ENCODE measurements around the gene ST3GAL4.
A peak's percentile ranks its signal among the peaks of the same experiment; 100 is the strongest.

Gene ST3GAL4

GRCh38 chr11:126328938-126329643 lies 26.4 kb upstream of the ST3GAL4 start:
- Histone ChIP-seq H3K36me3 (ENCODE audit: control insufficient read depth in 5 of 5, insufficient read depth in 5 of 5, low read length in 5 of 5) (peaks cover 0 to 18% (median 5%) of the 10 kb centered on the region in 5 donors), H3K9ac (ENCODE audit: low read length in 5 of 5) (no peak overlapping the region), H3K27ac (ENCODE audit: low read depth, low read length) (peak overlapping the region; percentile 10)

GRCh38 chr11:126329644-126330211 lies 25.8 kb upstream of the ST3GAL4 start:
- Histone ChIP-seq H3K9ac (ENCODE audit: low read length in 5 of 5) (no peak overlapping the region), H3K36me3 (ENCODE audit: control insufficient read depth in 5 of 5, insufficient read depth in 5 of 5, low read length in 5 of 5) (peaks cover 0 to 18% (median 5%) of the 10 kb centered on the region in 5 donors), H3K9me3 (ENCODE audit: control insufficient read depth in 5 of 5, low read length in 5 of 5) (no peaks in the 10 kb centered on the region), H3K27ac (ENCODE audit: low read depth, low read length) (peak overlapping the region; percentile 10), H3K4me1 (ENCODE audit: control insufficient read depth in 5 of 5, insufficient read depth in 5 of 5, low read length in 5 of 5) (peaks cover 4 to 16% (median 12%) of the 10 kb centered on the region in 5 donors), H3K4me3 (ENCODE audit: low read depth in 1 of 5, low read length in 5 of 5) (no peak overlapping the region), H3K27me3 (ENCODE audit: control insufficient read depth in 5 of 5, insufficient read depth in 4 of 5, low read length in 5 of 5) (no peaks in the 10 kb centered on the region)

More at GRCh38 chr11:126328938-126329643, 26.4 kb upstream of the ST3GAL4 start:
- Histone ChIP-seq H3K9me3 (ENCODE audit: control insufficient read depth in 5 of 5, low read length in 5 of 5) (no peaks in the 10 kb centered on the region), H3K4me1 (ENCODE audit: control insufficient read depth in 5 of 5, insufficient read depth in 5 of 5, low read length in 5 of 5) (peaks cover 4 to 16% (median 12%) of the 10 kb centered on the region in 5 donors), H3K27me3 (ENCODE audit: control insufficient read depth in 5 of 5, insufficient read depth in 4 of 5, low read length in 5 of 5) (no peaks in the 10 kb centered on the region), H3K4me3 (ENCODE audit: low read depth in 1 of 5, low read length in 5 of 5) (no peak overlapping the region)

- Histone ChIP-seq H3K9ac (ENCODE audit: low read length in 5 of 5) (no peak overlapping the region), H3K9me3 (ENCODE audit: control insufficient read depth in 5 of 5, low read length in 5 of 5) (no peaks in the 10 kb centered on the region), H3K27ac (ENCODE audit: low read depth, low read length) (no peak overlapping the region), H3K4me3 (ENCODE audit: low read depth in 1 of 5, low read length in 5 of 5) (no peak overlapping the region), H3K27me3 (ENCODE audit: control insufficient read depth in 5 of 5, insufficient read depth in 4 of 5, low read length in 5 of 5) (no peaks in the 10 kb centered on the region), H3K36me3 (ENCODE audit: control insufficient read depth in 5 of 5, insufficient read depth in 5 of 5, low read length in 5 of 5) (peaks cover 0 to 21% (median 5%) of the 10 kb centered on the region in 5 donors), H3K4me1 (ENCODE audit: control insufficient read depth in 5 of 5, insufficient read depth in 5 of 5, low read length in 5 of 5) (peaks cover 4 to 27% (median 20%) of the 10 kb centered on the region in 5 donors)
These were observed 24.2 kb upstream of the ST3GAL4 start for GRCh38 chr11:126331286-126331685.

- H3K9ac ChIP-seq (ENCODE audit: low read length in 5 of 5): no peak overlapping the region
- H3K4me3 ChIP-seq (ENCODE audit: low read depth in 1 of 5, low read length in 5 of 5): no peak overlapping the region
- H3K27ac ChIP-seq (ENCODE audit: low read depth, low read length): no peak overlapping the region
- peaks cover 4 to 37% (median 29%) of the 10 kb centered on the region in 5 donors for H3K4me1 ChIP-seq (ENCODE audit: control insufficient read depth in 5 of 5, insufficient read depth in 5 of 5, low read length in 5 of 5)
- no peaks in the 10 kb centered on the region for H3K27me3 ChIP-seq (ENCODE audit: control insufficient read depth in 5 of 5, insufficient read depth in 4 of 5, low read length in 5 of 5)
- no peaks in the 10 kb centered on the region for H3K9me3 ChIP-seq (ENCODE audit: control insufficient read depth in 5 of 5, low read length in 5 of 5)
- H3K36me3 ChIP-seq (ENCODE audit: control insufficient read depth in 5 of 5, insufficient read depth in 5 of 5, low read length in 5 of 5): peaks cover 0 to 21% (median 5%) of the 10 kb centered on the region in 5 donors
These were observed 23.2 kb upstream of the ST3GAL4 start for GRCh38 chr11:126332221-126332711.

GRCh38 chr11:126333142-126333541 lies 22.3 kb upstream of the ST3GAL4 start:
- H3K36me3 ChIP-seq (ENCODE audit: control insufficient read depth in 5 of 5, insufficient read depth in 5 of 5, low read length in 5 of 5): peaks cover 0 to 26% (median 5%) of the 10 kb centered on the region in 5 donors
- H3K4me1 ChIP-seq (ENCODE audit: control insufficient read depth in 5 of 5, insufficient read depth in 5 of 5, low read length in 5 of 5): peaks cover 4 to 39% (median 31%) of the 10 kb centered on the region in 5 donors
- H3K9me3 ChIP-seq (ENCODE audit: control insufficient read depth in 5 of 5, low read length in 5 of 5): no peaks in the 10 kb centered on the region
- H3K9ac ChIP-seq (ENCODE audit: low read length in 5 of 5): no peak overlapping the region
- no peaks in the 10 kb centered on the region for H3K27me3 ChIP-seq (ENCODE audit: control insufficient read depth in 5 of 5, insufficient read depth in 4 of 5, low read length in 5 of 5)
- H3K4me3 ChIP-seq (ENCODE audit: low read depth in 1 of 5, low read length in 5 of 5): no peak overlapping the region
- no peak overlapping the region for H3K27ac ChIP-seq (ENCODE audit: low read depth, low read length)

GRCh38 chr11:126334659-126335462 lies 20.6 kb upstream of the ST3GAL4 start:
- Histone ChIP-seq H3K36me3 (ENCODE audit: control insufficient read depth in 5 of 5, insufficient read depth in 5 of 5, low read length in 5 of 5) (peaks cover 0 to 38% (median 17%) of the 10 kb centered on the region in 5 donors), H3K9me3 (ENCODE audit: control insufficient read depth in 5 of 5, low read length in 5 of 5) (no peaks in the 10 kb centered on the region), H3K9ac (ENCODE audit: low read length in 5 of 5) (no peak overlapping the region), H3K27ac (ENCODE audit: low read depth, low read length) (no peak overlapping the region), H3K27me3 (ENCODE audit: control insufficient read depth in 5 of 5, insufficient read depth in 4 of 5, low read length in 5 of 5) (no peaks in the 10 kb centered on the region), H3K4me1 (ENCODE audit: control insufficient read depth in 5 of 5, insufficient read depth in 5 of 5, low read length in 5 of 5) (peaks cover 12 to 51% (median 40%) of the 10 kb centered on the region in 5 donors), H3K4me3 (ENCODE audit: low read depth in 1 of 5, low read length in 5 of 5) (no peak overlapping the region)

GRCh38 chr11:126335463-126335760 lies 20.1 kb upstream of the ST3GAL4 start:
- Histone ChIP-seq H3K9ac (ENCODE audit: low read length in 5 of 5) (no peak overlapping the region), H3K27me3 (ENCODE audit: control insufficient read depth in 5 of 5, insufficient read depth in 4 of 5, low read length in 5 of 5) (no peaks in the 10 kb centered on the region), H3K4me3 (ENCODE audit: low read depth in 1 of 5, low read length in 5 of 5) (no peak overlapping the region), H3K27ac (ENCODE audit: low read depth, low read length) (no peak overlapping the region), H3K9me3 (ENCODE audit: control insufficient read depth in 5 of 5, low read length in 5 of 5) (no peaks in the 10 kb centered on the region), H3K4me1 (ENCODE audit: control insufficient read depth in 5 of 5, insufficient read depth in 5 of 5, low read length in 5 of 5) (peaks cover 13 to 56% (median 46%) of the 10 kb centered on the region in 5 donors), H3K36me3 (ENCODE audit: control insufficient read depth in 5 of 5, insufficient read depth in 5 of 5, low read length in 5 of 5) (peaks cover 0 to 38% (median 17%) of the 10 kb centered on the region in 5 donors)

- no peak overlapping the region for H3K9ac ChIP-seq (ENCODE audit: low read length in 5 of 5)
- H3K36me3 ChIP-seq (ENCODE audit: control insufficient read depth in 5 of 5, insufficient read depth in 5 of 5, low read length in 5 of 5): peaks cover 0 to 37% (median 15%) of the 10 kb centered on the region in 5 donors
- no peak overlapping the region for H3K4me3 ChIP-seq (ENCODE audit: low read depth in 1 of 5, low read length in 5 of 5)
- H3K9me3 ChIP-seq (ENCODE audit: control insufficient read depth in 5 of 5, low read length in 5 of 5): no peaks in the 10 kb centered on the region
- H3K27ac ChIP-seq (ENCODE audit: low read depth, low read length): no peak overlapping the region
- H3K4me1 ChIP-seq (ENCODE audit: control insufficient read depth in 5 of 5, insufficient read depth in 5 of 5, low read length in 5 of 5): peaks cover 13 to 58% (median 50%) of the 10 kb centered on the region in 5 donors
- no peaks in the 10 kb centered on the region for H3K27me3 ChIP-seq (ENCODE audit: control insufficient read depth in 5 of 5, insufficient read depth in 4 of 5, low read length in 5 of 5)
These were observed 19.3 kb upstream of the ST3GAL4 start for GRCh38 chr11:126336138-126336541.

- Histone ChIP-seq H3K27me3 (ENCODE audit: control insufficient read depth in 5 of 5, insufficient read depth in 4 of 5, low read length in 5 of 5) (no peaks in the 10 kb centered on the region), H3K9me3 (ENCODE audit: control insufficient read depth in 5 of 5, low read length in 5 of 5) (no peaks in the 10 kb centered on the region), H3K36me3 (ENCODE audit: control insufficient read depth in 5 of 5, insufficient read depth in 5 of 5, low read length in 5 of 5) (peaks cover 0 to 36% (median 9%) of the 10 kb centered on the region in 5 donors), H3K9ac (ENCODE audit: low read length in 5 of 5) (no peak overlapping the region), H3K4me1 (ENCODE audit: control insufficient read depth in 5 of 5, insufficient read depth in 5 of 5, low read length in 5 of 5) (peaks cover 13 to 61% (median 48%) of the 10 kb centered on the region in 5 donors), H3K4me3 (ENCODE audit: low read depth in 1 of 5, low read length in 5 of 5) (no peak overlapping the region), H3K27ac (ENCODE audit: low read depth, low read length) (no peak overlapping the region)
These were observed 18.8 kb upstream of the ST3GAL4 start for GRCh38 chr11:126336671-126337101.

Measured in subcutaneous abdominal adipose tissue (tissue), 5 donors.